Measurements from ENCODE around the gene COL24A1. TPM values are rescaled to one million over a fixed set of nuclear protein-coding genes. Genes with fewer than 3 reads are reported as not detected.

Gene COL24A1
- total and polyA plus RNA-seq, 7 donors: 0.03 to 1.3 (median 0.13) TPM

DNA sequence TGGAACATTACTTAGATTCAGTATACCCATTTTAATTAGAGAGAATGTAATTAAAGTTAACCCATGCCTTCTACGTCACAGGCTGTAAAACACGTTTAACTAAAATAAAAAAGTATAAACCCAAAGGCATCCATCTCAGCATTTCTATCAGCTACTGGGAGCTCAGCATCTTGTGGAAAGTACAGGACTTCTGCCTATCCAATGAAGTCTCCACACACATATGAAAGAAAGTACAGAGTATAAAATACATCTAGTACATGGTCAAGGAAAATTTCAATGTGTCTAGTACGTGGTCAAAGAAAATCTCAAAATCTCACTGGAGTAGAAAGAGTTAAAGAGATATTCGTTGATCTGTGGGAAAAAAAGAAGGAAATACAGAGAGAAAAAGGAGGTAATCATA is 306.9 kb downstream of the COL24A1 start:
- intact Hi-C loops (cut with DNase I): no loop called here
- TF ChIP-seq, protein P1, sequence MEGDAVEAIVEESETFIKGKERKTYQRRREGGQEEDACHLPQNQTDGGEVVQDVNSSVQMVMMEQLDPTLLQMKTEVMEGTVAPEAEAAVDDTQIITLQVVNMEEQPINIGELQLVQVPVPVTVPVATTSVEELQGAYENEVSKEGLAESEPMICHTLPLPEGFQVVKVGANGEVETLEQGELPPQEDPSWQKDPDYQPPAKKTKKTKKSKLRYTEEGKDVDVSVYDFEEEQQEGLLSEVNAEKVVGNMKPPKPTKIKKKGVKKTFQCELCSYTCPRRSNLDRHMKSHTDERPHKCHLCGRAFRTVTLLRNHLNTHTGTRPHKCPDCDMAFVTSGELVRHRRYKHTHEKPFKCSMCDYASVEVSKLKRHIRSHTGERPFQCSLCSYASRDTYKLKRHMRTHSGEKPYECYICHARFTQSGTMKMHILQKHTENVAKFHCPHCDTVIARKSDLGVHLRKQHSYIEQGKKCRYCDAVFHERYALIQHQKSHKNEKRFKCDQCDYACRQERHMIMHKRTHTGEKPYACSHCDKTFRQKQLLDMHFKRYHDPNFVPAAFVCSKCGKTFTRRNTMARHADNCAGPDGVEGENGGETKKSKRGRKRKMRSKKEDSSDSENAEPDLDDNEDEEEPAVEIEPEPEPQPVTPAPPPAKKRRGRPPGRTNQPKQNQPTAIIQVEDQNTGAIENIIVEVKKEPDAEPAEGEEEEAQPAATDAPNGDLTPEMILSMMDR (IDR thresholded peaks at IDR 0.05): no peak
- 68 to 71% (median 69%) methylated on average over 4 of the region's 4 CpGs for WGBS, 3 donors
- Histone ChIP-seq H3K27ac (no peak overlapping the region), H3K36me3 (ENCODE audit: insufficient read depth in 1 of 2, low read depth in 1 of 2) (no peaks in the 10 kb centered on the region), H3K9me3 (no peaks in the 10 kb centered on the region), H3K27me3 (ENCODE audit: insufficient read depth in 3 of 3, low read length in 2 of 3) (no peaks in the 10 kb centered on the region), H3K4me1 (no peaks in the 10 kb centered on the region), H3K4me3 (no peak overlapping the region)
- ATAC-seq (no peak), DNase-seq (no peak)

DNA sequence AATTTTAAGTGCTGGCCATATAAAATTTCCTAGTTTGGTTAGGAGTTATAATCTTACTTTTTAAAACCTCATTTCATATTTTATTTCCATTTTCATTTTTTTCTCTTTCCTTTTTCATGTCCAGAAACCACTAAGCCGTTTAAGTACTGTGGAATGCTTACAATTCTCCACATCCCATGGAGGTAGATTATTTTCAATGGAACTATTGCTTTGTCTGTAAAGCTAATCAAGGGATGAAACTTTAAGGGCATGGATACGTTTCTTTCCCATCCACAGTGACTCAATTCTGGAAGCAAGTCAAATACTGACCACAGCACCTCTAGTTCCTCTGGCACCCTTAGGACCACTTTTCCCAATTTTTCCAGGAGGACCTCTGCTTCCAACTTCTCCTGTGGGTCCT is 309.2 kb downstream of the COL24A1 start:
- TF ChIP-seq, protein P1 (IDR thresholded peaks at IDR 0.05): no peak
- DNase-seq: no peak
- H3K27ac ChIP-seq: no peak overlapping the region
- H3K9me3 ChIP-seq: no peaks in the 10 kb centered on the region
- ATAC-seq: no peak
- intact Hi-C loops (cut with DNase I): no loop called here
- H3K4me3 ChIP-seq: no peak overlapping the region
- H3K27me3 ChIP-seq (ENCODE audit: insufficient read depth in 3 of 3, low read length in 2 of 3): no peaks in the 10 kb centered on the region
- 32 to 63% (median 37%) methylated on average over 2 of the region's 2 CpGs for WGBS, 3 donors
- H3K36me3 ChIP-seq (ENCODE audit: insufficient read depth in 1 of 2, low read depth in 1 of 2): no peaks in the 10 kb centered on the region
- no peaks in the 10 kb centered on the region for H3K4me1 ChIP-seq

DNA sequence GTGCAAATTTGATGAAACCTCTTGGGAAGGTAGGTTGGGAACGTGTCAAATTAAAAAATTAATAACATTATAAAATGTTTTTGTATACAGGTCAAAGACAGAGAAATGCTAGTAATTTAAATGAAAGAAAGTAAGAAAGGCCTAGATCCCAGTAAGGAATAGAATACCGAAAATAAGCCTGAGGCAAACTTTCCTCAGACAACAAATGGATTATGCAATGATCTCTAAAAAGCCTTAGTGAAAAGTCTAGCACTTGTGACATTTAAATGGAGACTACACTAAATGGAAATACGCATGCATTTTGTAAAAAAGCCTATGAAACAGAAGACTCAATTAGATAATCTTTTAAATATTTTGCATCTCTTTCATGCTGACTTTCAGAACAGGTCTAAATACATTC is 309.9 kb downstream of the COL24A1 start:
- H3K4me3 ChIP-seq: no peak overlapping the region
- ATAC-seq: no peak

DNA sequence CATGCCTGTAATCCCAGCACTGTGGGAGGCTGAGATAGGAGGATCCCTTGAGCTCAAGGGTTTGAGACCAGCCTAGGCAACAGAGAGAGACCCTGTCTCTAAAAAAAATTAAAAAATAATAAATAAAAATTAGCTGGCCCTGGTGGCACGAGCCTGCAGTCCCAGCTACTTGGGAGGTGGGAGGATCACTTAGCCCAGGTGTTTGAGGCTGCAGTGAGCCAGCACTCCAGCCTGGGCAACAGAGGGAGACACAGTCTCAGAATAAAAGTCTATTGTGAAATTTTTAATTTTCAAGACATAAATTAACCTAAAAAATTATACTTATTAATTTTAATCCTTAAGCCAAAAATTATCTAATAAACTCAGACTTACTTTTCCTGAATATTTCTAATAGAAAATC is 317.1 kb downstream of the COL24A1 start:
- Histone ChIP-seq H3K27ac (no peak overlapping the region), H3K4me1 (no peaks in the 10 kb centered on the region), H3K36me3 (ENCODE audit: insufficient read depth in 1 of 2, low read depth in 1 of 2) (no peaks in the 10 kb centered on the region), H3K27me3 (ENCODE audit: insufficient read depth in 3 of 3, low read length in 2 of 3) (no peaks in the 10 kb centered on the region), H3K9me3 (no peaks in the 10 kb centered on the region), H3K4me3 (no peak overlapping the region)
- intact Hi-C loops (cut with DNase I): no loop called here
- DNase-seq (no peak), ATAC-seq (no peak)
- TF ChIP-seq, protein P1 (IDR thresholded peaks at IDR 0.05): no peak
- WGBS, 3 donors: 29 to 62% (median 48%) methylated on average over 1 of the region's 1 CpG

More for the DNA sequence above, 309.9 kb downstream of the COL24A1 start:
- Histone ChIP-seq H3K9me3 (no peaks in the 10 kb centered on the region), H3K4me1 (no peaks in the 10 kb centered on the region), H3K27me3 (ENCODE audit: insufficient read depth in 3 of 3, low read length in 2 of 3) (no peaks in the 10 kb centered on the region), H3K36me3 (ENCODE audit: insufficient read depth in 1 of 2, low read depth in 1 of 2) (no peaks in the 10 kb centered on the region), H3K27ac (no peak overlapping the region)
- no peak for DNase-seq
- 74 to 78% (median 75%) methylated on average over 3 of the region's 3 CpGs for WGBS, 3 donors
- TF ChIP-seq, protein P1 (IDR thresholded peaks at IDR 0.05): no peak
- intact Hi-C loops (cut with DNase I): no loop called here

DNA sequence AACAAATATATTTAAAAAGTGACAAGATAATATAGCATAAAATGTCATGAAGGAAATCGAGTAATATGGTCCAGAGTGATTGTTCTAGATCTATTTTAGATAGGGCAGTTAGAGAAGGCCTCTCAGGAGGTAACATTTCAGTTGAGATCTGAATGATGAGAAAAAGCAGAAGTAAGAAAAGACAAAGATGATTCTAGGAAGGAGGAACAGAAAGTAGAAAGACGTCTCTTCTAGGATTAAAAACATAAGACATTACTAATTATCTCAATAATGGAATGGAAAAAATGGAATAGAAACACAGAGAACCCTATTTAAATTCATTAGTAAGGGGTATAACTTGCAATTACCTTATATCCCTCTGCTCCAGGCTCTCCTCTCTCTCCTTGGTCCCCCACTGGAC is 318.3 kb downstream of the COL24A1 start:
- H3K4me3 ChIP-seq: no peak overlapping the region
- DNase-seq (no peak), ATAC-seq (no peak)
- no peak overlapping the region for H3K27ac ChIP-seq
- WGBS, 3 donors: 72 to 75% (median 73%) methylated on average over 2 of the region's 2 CpGs
- H3K27me3 ChIP-seq (ENCODE audit: insufficient read depth in 3 of 3, low read length in 2 of 3): no peaks in the 10 kb centered on the region
- no peaks in the 10 kb centered on the region for H3K9me3 ChIP-seq
- H3K4me1 ChIP-seq: no peaks in the 10 kb centered on the region
- TF ChIP-seq, protein P1 (IDR thresholded peaks at IDR 0.05): no peak
- H3K36me3 ChIP-seq (ENCODE audit: insufficient read depth in 1 of 2, low read depth in 1 of 2): no peaks in the 10 kb centered on the region
- intact Hi-C loops (cut with DNase I): no loop called here

Measured in psoas muscle (tissue), 8 donors.